ENCODE data around the gene TMEM225.
"Not testable (repeated sequence)": the region's sequence is repeated elsewhere in the genome, so short reads cannot be mapped to it uniquely, and the experiment has no call there.

Gene TMEM225, protein sequence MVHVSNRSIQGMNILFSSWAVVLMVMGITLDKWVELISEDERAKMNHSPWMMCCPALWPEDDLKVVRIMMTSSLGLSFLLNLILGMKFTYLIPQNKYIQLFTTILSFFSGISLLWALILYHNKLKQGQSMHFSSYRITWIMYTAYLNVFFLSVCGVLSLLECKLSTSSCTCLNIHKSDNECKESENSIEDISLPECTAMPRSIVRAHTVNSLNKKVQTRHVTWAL

DNA sequence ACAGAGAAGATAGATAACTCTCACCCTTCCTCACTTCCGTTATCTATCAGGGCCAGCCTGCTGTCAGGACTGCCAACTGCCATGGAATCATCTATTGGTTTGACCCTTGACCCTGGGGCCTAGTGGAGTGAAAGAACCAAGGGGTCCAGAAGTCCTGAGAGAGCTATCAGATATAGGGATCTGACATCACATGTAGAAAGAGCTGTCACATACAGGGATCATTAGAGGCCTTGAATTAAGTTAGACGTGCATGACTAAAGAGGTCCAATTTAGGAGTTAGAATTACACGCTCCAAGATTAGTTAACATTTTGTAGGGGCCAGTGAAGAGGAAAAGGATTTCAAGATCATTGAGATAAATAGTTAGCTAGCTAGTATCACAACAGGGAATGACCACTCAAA is at the start of gene TMEM225:
Gene TMEM225, minus strand, starts transcription at position 101 of the 400 bp plus-strand sequence. CDS start 245 bp downstream, outside the sequence.
- DNase-seq, result no peak

DNA sequence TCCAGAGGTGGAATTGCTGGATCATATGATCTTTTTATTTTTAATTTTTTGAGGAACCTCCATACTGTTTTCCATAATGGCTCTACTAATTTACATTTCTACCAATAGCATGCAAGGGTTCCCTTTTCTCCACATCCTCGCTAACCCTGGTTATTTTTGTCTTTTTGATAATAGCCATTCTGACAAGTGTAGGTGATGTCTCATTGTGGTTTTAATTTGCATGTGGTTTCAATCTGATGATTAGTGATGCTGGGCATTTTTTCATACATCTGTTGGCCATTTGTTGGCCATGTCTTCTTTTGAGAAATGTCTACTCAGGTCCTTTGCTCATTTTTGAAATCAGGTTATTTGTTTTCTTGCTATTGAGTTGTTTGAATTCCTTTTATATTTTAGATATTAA is 38.6 kb upstream of the TMEM225 start:
- DNase-seq, result no peak

- no peak for DNase-seq
These were observed 35.5 kb upstream of the TMEM225 start for GRCh38 chr11:123920943-123921342.

DNA sequence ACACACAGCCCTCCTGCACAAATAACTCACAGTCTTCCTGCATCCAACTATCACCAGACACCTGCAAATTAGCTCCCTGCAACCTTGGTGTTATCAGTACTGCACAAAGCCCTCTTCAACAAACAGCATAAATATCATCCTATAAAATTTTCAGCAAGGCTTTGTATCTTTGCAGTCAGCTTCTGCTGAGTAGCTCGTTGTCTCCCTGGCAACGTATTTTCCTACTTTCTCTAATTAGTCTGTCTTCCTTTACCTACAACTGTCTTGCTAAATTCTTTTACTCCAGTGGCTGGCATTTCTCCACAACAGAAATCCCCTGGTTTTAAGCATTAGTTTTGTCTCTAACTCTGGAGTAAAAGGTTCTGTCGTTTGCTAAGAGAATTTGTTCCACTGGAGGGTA is 20.4 kb upstream of the TMEM225 start:
- no peak for DNase-seq

DNA sequence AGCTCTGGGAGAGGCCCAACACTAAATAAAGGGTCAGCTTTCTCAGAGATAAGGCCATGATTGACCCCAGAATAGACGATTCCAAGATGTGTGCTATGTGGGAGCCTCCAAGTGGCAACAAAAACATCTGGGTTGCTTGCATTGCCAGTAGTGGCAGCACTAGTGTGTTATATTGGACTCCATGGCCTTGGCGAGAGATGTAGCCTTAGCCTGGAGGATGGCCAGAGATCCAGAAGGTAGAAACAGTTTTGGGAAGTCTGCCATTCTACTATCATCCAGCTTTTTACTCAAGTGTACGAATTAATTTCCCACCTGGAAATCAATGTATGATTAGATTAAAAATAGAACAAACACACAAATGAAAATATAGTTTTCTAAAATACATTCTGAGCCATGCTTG is 19.5 kb upstream of the TMEM225 start:
- no peak for DNase-seq

GRCh38 chr11:123903932-123904331 is 18.5 kb upstream of the TMEM225 start:
- DNase-seq, result no peak

DNA sequence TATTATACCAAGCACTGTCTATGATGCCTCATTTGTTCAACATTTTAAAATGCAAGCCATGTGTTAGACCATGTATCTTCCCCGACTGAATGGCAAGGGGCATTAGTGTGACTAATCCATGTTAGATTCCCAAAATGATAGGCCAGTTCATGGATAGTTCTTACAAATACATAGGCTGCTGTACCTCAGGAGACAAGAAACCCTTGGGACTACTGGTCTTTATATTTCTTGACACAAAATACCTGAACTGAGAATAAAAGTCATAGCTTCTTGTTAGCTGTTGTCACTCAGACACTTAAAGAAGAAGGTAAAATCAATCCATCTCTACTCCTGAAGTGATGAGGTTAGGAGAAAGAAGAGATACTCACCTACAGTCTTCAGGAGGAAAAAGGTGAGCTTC is 16.4 kb upstream of the TMEM225 start, which contains the start of gene OR8D4:
Gene OR8D4, plus strand, starts transcription at position 301 of the 400 bp plus-strand sequence. CDS start 4,265 bp downstream, outside the sequence.
- no peak for DNase-seq

DNA sequence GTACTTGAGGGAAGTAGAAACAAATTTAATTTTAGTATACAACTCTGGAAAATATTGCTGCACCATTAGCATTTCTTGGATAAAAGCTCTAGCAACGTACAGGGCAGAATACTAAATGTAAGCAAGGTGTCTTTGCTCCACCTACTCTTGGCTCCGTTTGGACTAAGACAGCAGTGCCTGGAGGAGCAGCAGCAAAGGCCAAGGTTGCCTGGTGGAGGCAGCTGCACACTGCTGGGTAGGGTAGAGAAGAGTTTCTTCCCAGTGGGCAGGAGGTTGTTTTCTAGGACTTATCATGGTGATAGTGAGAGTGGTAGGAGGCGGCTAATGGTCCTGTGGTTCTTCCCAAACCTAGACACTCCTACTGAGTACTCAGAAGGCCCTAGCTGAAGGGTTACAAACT is 14.3 kb upstream of the TMEM225 start:
- no peak for DNase-seq

GRCh38 chr11:123892031-123892430 is 6.6 kb upstream of the TMEM225 start:
- no peak for DNase-seq

DNA sequence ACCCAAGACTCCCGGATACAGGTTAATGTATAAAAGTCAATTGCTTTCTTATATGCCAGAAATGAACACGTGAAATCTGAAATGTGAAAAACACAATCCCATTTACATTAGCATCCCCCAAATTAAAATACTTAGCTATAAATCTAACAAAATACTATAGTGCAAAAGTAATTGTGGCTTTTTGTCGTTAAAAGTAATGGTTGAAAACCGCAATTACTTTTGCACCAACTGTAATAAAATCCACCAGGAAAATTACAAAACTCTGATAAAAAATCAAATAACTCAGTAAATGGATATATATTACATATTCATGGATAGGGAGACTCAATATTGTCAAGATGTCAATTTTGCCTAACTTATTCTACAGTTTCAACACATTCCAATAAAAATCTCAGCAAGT is 4.6 kb downstream of the TMEM225 start:
- DNase-seq, result no peak

GRCh38 chr11:123867795-123868194 is 17.7 kb downstream of the TMEM225 start:
- DNase-seq, result not testable (repeated sequence)

GRCh38 chr11:123865293-123865692 is 20.2 kb downstream of the TMEM225 start:
- DNase-seq, result not testable (repeated sequence)

DNA sequence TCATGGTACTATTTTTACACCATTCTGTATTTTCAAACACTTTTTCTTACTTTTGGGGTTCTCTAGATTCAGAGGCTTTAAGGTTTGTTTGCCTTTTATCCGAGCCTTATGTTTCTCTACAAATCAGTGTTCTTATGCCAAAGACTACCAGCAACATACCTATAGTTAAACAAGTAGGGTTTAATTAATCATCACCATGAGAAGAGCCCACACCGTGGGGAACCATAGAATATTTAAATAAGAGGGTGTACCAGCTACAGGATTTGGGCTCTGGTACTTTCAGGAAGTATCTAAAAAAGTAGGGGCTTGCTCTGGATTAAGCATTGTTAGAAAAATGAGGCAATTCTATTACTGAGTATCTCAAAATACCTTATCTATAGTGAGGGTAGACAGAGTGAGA is 25.7 kb downstream of the TMEM225 start:
- no peak for DNase-seq

- DNase-seq, result no peak
These were observed 29.0 kb downstream of the TMEM225 start for GRCh38 chr11:123856444-123856843.

GRCh38 chr11:123853038-123853437 is 32.4 kb downstream of the TMEM225 start:
- DNase-seq, result no peak

DNA sequence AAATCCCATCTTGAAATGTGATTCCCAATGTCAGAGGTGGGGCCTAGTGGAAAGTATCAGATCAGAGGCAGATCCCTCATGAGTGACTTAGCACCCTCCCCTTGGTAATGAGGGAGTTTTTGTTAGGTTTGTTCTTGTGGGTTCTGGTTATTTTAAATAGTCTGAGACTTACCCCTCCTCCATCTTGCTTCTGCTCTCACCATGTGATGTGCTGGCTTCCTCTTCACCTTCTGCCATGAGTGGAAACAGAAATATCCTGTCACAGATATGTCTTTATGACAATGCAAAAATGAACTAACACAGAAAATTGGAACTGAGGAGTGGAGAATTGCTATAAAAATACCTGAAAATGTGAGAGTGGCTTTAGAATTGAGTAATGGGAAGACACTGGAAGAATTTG is 33.1 kb downstream of the TMEM225 start:
- DNase-seq, result no peak

- DNase-seq, result no peak
These were observed 34.4 kb downstream of the TMEM225 start for GRCh38 chr11:123851110-123851509.

- DNase-seq, result no peak
These were observed 44.3 kb downstream of the TMEM225 start for GRCh38 chr11:123841174-123841573.

DNA sequence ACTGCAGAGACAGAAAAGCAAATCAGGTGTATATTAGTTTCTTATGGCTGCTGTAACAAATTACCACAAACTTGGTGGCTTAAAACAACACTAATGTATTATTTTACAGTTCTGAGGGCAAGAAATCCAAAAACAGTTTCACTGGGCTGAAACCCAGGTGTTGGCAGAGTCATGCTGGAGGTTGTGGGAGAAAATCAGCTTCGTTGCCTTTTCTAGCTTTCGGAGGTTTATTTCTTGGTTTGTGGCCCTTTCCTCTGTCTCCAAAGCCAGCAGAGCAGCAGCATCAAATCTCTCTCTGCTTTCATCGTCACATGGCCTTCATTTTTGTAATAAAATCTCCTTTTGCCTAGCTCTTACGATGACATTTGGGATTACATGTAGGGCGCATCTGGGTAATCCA is 46.3 kb downstream of the TMEM225 start:
- no peak for DNase-seq

GRCh38 chr11:123838659-123839058 is 46.8 kb downstream of the TMEM225 start:
- no peak for DNase-seq

DNA sequence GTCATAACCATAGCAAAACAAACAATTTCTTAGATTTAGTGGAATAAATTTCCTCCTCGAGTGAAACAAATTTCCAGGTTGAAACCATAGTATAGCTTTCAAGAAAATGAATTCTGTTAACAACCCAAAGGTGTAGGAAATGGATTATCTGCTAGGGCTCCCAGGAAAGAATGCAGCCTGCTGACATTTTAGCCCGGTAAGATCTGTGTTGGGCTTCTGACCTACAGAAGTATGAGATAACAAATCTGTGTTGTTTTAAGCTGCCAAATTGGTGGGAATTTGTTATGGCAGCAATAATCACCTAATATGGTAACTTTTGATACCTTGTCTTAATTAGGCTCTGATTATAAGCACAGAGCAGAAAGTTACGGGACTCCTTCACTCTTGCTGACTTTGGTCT is 47.3 kb downstream of the TMEM225 start:
- no peak for DNase-seq

GRCh38 chr11:123833095-123833494 is 52.4 kb downstream of the TMEM225 start:
- no peak for DNase-seq

All from CD4-positive, alpha-beta T cell treated with Interleukin-6 for 4 hours (primary cell).